ENCODE data around the gene TUBGCP6.

Gene TUBGCP6

GRCh38 chr22:50249341-50250248 lies 4.8 kb upstream of the TUBGCP6 start:
- DNase-seq: no peak

- no peak for DNase-seq
Observed at GRCh38 chr22:50248196-50249081, 3.6 kb upstream of the TUBGCP6 start.

GRCh38 chr22:50247748-50248147 lies 2.9 kb upstream of the TUBGCP6 start:
- no peak for DNase-seq

GRCh38 chr22:50246242-50247175 lies 1.7 kb upstream of the TUBGCP6 start:
- no peak for DNase-seq

- no peak for DNase-seq
Observed at GRCh38 chr22:50245214-50246072, 620 bp upstream of the TUBGCP6 start.

- DNase-seq: no peak
Observed at GRCh38 chr22:50243685-50244419, 971 bp downstream of the TUBGCP6 start.

- no peak for DNase-seq
Observed at GRCh38 chr22:50242406-50242949, 2.3 kb downstream of the TUBGCP6 start.

- no peak for DNase-seq
Observed at GRCh38 chr22:50238755-50239154, 6.1 kb downstream of the TUBGCP6 start.

- DNase-seq: no peak
Observed at GRCh38 chr22:50236731-50237409, 8.0 kb downstream of the TUBGCP6 start.

- no peak for DNase-seq
Observed at GRCh38 chr22:50233223-50233622, 11.6 kb downstream of the TUBGCP6 start.

GRCh38 chr22:50232481-50233151 lies 12.2 kb downstream of the TUBGCP6 start:
- no peak for DNase-seq

GRCh38 chr22:50229370-50229769 lies 15.5 kb downstream of the TUBGCP6 start:
- no peak for DNase-seq

- DNase-seq: no peak
Observed at GRCh38 chr22:50228366-50228765, 16.5 kb downstream of the TUBGCP6 start.

- no peak for DNase-seq
Observed at GRCh38 chr22:50227579-50228215, 17.1 kb downstream of the TUBGCP6 start.

- DNase-seq: no peak
Observed at GRCh38 chr22:50226875-50227165, 18.0 kb downstream of the TUBGCP6 start.

GRCh38 chr22:50226063-50226874 lies 18.6 kb downstream of the TUBGCP6 start:
- no peak for DNase-seq

- no peak for DNase-seq
Observed at GRCh38 chr22:50225200-50225969, 19.4 kb downstream of the TUBGCP6 start.
